ENCODE results near the gene TRIB2. TPM values are rescaled to one million over a fixed set of nuclear protein-coding genes. Genes with fewer than 3 reads are reported as not detected.

TRIB2 gene
- total RNA-seq, 1 donor, result 79.6 TPM

DNA sequence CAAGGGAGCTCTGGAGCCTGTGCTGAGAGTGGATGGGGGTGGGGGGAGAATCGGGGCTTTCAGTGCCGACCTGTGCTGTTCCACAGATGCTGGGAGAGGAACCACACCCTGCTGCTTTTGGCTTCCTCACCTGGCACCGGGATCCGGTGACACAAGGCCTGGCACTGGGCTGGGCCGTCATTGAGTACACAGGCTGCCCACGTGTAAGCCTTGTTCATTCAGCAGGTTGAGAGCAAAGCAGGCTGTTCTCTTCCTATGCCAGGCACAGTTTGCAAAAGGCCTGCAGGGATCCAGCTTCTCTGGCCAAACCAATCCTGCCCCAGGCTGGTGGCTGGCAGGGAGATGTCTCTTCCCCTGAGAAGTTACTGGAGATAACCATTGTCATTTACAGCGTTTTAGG is 17.1 kb downstream of the TRIB2 start:
- peaks cover 3% of the 10 kb centered on the region for H3K4me1 ChIP-seq (ENCODE audit: insufficient read depth, low read length)
- peaks cover 66% of the 10 kb centered on the region for H4K20me1 ChIP-seq (ENCODE audit: insufficient read depth, low read length)
- peaks cover 93% of the 10 kb centered on the region for H3K36me3 ChIP-seq (ENCODE audit: insufficient read depth, low read length)
- no peaks in the 10 kb centered on the region for H3K27me3 ChIP-seq (ENCODE audit: insufficient read depth, low read length)
- no peak overlapping the region for H3K4me3 ChIP-seq (ENCODE audit: insufficient read depth, low read length)
- H3K27ac ChIP-seq (ENCODE audit: low read depth, low read length), result no peak overlapping the region
- H3K9me3 ChIP-seq (ENCODE audit: low read depth, low read length), result no peaks in the 10 kb centered on the region
- H2AFZ ChIP-seq (ENCODE audit: low read length), result no peak overlapping the region
- no peak for DNase-seq (ENCODE audit: insufficient read length, low spot score, missing footprints)
- H3K4me2 ChIP-seq (ENCODE audit: insufficient read depth, low read length), result no peak overlapping the region
- H3K79me2 ChIP-seq (ENCODE audit: insufficient read depth, low read length), result peaks cover 100% of the 10 kb centered on the region
- TF ChIP-seq, protein P1, sequence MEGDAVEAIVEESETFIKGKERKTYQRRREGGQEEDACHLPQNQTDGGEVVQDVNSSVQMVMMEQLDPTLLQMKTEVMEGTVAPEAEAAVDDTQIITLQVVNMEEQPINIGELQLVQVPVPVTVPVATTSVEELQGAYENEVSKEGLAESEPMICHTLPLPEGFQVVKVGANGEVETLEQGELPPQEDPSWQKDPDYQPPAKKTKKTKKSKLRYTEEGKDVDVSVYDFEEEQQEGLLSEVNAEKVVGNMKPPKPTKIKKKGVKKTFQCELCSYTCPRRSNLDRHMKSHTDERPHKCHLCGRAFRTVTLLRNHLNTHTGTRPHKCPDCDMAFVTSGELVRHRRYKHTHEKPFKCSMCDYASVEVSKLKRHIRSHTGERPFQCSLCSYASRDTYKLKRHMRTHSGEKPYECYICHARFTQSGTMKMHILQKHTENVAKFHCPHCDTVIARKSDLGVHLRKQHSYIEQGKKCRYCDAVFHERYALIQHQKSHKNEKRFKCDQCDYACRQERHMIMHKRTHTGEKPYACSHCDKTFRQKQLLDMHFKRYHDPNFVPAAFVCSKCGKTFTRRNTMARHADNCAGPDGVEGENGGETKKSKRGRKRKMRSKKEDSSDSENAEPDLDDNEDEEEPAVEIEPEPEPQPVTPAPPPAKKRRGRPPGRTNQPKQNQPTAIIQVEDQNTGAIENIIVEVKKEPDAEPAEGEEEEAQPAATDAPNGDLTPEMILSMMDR (IDR thresholded peaks at IDR 0.05; ENCODE audit: extremely low read depth, low read depth, low read length), result no peak

DNA sequence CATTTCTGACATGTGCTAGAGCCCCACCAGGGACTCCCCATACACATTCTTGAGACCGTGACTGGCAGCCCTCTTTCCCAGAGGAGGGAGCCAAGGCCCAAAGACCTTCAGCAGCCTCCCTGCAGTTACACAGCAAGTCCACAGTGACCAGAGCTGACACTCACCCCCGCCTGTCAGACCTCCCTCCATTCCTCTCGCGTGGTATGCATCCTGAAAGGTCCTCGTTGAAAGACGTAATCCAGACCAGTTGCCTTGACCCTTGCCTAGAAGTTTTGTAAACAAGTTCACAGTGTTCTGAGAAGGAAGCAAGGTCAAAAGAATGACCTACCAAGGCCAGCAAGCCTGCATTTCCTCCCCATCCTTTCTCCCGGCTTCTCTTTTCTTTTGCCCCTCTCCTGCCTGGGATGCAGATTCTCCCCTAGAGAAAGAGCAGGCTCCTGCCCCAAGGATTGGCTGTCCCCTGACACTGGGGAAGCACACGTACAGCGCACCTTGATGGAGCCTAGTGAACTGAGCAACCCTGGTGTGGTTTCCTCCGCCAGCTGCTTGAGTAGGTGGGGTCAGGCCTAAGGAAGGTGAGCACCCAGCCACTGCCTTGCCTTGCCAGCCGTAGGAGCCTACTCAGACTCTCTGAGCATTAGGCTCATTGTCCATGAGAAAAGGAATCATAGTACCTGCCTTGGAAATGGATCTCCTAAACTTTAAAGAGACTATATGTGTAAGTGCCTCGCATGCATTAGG is 18.3 kb downstream of the TRIB2 start:
- Histone ChIP-seq H3K4me3 (ENCODE audit: insufficient read depth, low read length) (no peak overlapping the region), H3K27ac (ENCODE audit: low read depth, low read length) (no peak overlapping the region), H3K79me2 (ENCODE audit: insufficient read depth, low read length) (peaks cover 100% of the 10 kb centered on the region), H3K4me1 (ENCODE audit: insufficient read depth, low read length) (peaks cover 3% of the 10 kb centered on the region), H2AFZ (ENCODE audit: low read length) (no peak overlapping the region), H3K9me3 (ENCODE audit: low read depth, low read length) (no peaks in the 10 kb centered on the region), H3K27me3 (ENCODE audit: insufficient read depth, low read length) (no peaks in the 10 kb centered on the region), H3K4me2 (ENCODE audit: insufficient read depth, low read length) (no peak overlapping the region), H3K36me3 (ENCODE audit: insufficient read depth, low read length) (peaks cover 90% of the 10 kb centered on the region), H4K20me1 (ENCODE audit: insufficient read depth, low read length) (peaks cover 62% of the 10 kb centered on the region)
- TF ChIP-seq, protein P1 (IDR thresholded peaks at IDR 0.05; ENCODE audit: extremely low read depth, low read depth, low read length), result no peak
- no peak for DNase-seq (ENCODE audit: insufficient read length, low spot score, missing footprints)

DNA sequence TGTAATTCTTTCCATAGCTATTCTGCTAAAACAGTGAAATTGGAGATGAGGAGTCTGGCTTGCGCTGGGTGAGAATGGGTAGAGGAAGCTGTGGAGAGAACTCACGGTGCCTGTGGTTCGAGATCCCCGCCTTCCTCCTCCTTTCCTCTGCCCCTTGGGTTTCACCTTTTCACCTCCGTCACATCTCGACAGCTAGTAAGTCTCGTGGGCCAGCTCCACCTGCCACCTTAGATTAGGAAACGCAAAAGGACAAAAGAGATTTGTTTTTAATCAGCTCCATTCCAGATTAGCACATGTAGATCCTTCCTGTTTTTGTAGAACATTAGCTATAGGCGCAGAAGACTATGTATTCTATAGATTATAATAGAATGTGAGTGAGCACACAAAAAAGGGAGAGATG is 20.6 kb downstream of the TRIB2 start:
- Histone ChIP-seq H3K9me3 (ENCODE audit: low read depth, low read length) (no peaks in the 10 kb centered on the region), H3K4me3 (ENCODE audit: insufficient read depth, low read length) (no peak overlapping the region), H2AFZ (ENCODE audit: low read length) (no peak overlapping the region), H3K36me3 (ENCODE audit: insufficient read depth, low read length) (peaks cover 91% of the 10 kb centered on the region), H4K20me1 (ENCODE audit: insufficient read depth, low read length) (peaks cover 53% of the 10 kb centered on the region), H3K27ac (ENCODE audit: low read depth, low read length) (no peak overlapping the region), H3K4me1 (ENCODE audit: insufficient read depth, low read length) (peaks cover 3% of the 10 kb centered on the region), H3K79me2 (ENCODE audit: insufficient read depth, low read length) (peaks cover 96% of the 10 kb centered on the region), H3K4me2 (ENCODE audit: insufficient read depth, low read length) (no peak overlapping the region), H3K27me3 (ENCODE audit: insufficient read depth, low read length) (no peaks in the 10 kb centered on the region)
- TF ChIP-seq, protein P1 (IDR thresholded peaks at IDR 0.05; ENCODE audit: extremely low read depth, low read depth, low read length), result no peak
- DNase-seq (ENCODE audit: insufficient read length, low spot score, missing footprints), result no peak

DNA sequence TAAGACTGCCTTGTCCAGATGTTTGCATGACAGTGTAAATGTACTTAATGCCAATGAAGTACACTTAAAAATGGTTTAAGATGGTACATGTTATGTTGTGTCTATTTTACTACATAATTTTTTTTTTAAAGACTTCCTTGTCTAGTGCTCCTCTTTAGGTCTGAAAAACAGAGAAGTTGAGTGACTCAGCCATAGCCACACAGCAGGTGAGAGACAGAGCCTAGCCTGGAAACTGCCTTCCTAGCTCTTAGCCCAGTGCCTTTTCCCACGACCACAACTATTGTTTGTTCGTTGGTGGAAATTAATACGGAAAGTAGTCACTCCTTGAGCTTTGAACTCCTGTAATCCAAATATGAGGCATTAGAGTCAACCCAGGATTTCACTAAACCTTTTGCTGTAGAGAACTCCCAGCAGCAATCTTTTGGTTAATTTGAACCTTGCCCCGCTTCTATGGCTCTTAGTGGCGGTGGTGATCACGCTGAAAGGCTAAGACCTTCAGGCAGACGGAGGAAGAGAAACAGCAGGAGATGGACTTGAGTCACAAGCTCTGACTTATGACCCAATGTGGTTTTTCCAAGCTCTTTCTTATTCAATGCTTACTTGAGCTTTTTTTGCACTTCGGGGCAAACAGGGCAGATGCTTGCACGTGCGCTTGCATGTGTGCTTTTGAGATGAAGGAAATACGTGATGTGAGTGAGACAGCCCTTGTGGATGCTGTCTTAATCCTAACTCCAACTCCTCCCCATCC is 21.2 kb downstream of the TRIB2 start:
- H3K4me3 ChIP-seq (ENCODE audit: insufficient read depth, low read length), result no peak overlapping the region
- no peaks in the 10 kb centered on the region for H3K9me3 ChIP-seq (ENCODE audit: low read depth, low read length)
- no peak overlapping the region for H3K4me2 ChIP-seq (ENCODE audit: insufficient read depth, low read length)
- peaks cover 49% of the 10 kb centered on the region for H4K20me1 ChIP-seq (ENCODE audit: insufficient read depth, low read length)
- H3K4me1 ChIP-seq (ENCODE audit: insufficient read depth, low read length), result peaks cover 3% of the 10 kb centered on the region
- H3K36me3 ChIP-seq (ENCODE audit: insufficient read depth, low read length), result peaks cover 91% of the 10 kb centered on the region
- TF ChIP-seq, protein P1 (IDR thresholded peaks at IDR 0.05; ENCODE audit: extremely low read depth, low read depth, low read length), result no peak
- peak overlapping the region; percentile 39 for H3K27ac ChIP-seq (ENCODE audit: low read depth, low read length)
- no peak overlapping the region for H2AFZ ChIP-seq (ENCODE audit: low read length)
- H3K79me2 ChIP-seq (ENCODE audit: insufficient read depth, low read length), result peaks cover 90% of the 10 kb centered on the region
- H3K27me3 ChIP-seq (ENCODE audit: insufficient read depth, low read length), result no peaks in the 10 kb centered on the region
- no peak for DNase-seq (ENCODE audit: insufficient read length, low spot score, missing footprints)

Measured in osteoblast (primary cell).